ENCODE results near the gene ZKSCAN8. TPM values are rescaled to one million over a fixed set of nuclear protein-coding genes. Genes with fewer than 3 reads are reported as not detected.

ZKSCAN8 gene
- total and polyA plus RNA-seq, 2 donors (not counting 1 experiment from before 2014, with no cell fraction given): 10.9 to 52.8 TPM

DNA sequence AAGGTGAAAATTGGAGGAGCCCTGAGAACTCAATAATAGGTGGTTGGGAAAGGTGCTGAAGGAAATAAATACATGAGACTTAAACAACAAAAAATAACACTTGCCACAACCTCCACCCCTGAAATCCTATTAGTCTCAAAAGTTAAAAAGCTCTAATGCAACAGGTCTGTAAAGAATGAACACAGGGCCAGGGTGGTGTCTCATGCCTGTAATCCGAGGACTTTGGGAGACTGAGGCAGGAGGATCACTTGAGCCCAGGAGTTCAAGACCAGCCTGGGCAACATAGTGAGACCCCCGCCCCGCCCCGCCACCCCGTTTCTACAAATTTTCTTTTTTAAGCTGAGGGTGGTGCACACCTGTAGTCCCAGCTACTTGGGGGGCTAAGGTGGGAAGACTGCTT, 1.1 kb upstream of the ZKSCAN8 start:
- Mint-ChIP-seq H3K4me1 (peaks cover 59% of the 10 kb centered on the region), H3K27me3 (no peaks in the 10 kb centered on the region), H3K4me3 (peak overlapping the region; percentile 100), H3K27ac (peak overlapping the region; percentile 79), H3K9me3 (ENCODE audit: insufficient read depth) (no peaks in the 10 kb centered on the region)
- Histone ChIP-seq H3K4me2 (replicated peaks; ENCODE audit: low read depth, low read length, poor library complexity, severe bottlenecking) (peak overlapping the region; percentile 59), H3K36me3 (replicated peaks in 1 of 2; ENCODE audit: control extremely low read depth in 1 of 2, control insufficient read depth in 1 of 2, extremely low read depth in 1 of 2, insufficient read depth in 2 of 2, low read length in 1 of 2) (peaks cover 0 to 9% of the 10 kb centered on the region in 2 experiments), H2AFZ (ENCODE audit: insufficient read depth, low read depth, low read length, poor library complexity, severe bottlenecking) (peak overlapping the region; percentile 65), H3K79me2 (ENCODE audit: control insufficient read depth, insufficient read depth, low read length) (peaks cover 40% of the 10 kb centered on the region), H3K4me1 (ENCODE audit: control insufficient read depth in 2 of 2, insufficient read depth in 2 of 2, low read length in 2 of 2) (peaks cover 31 to 32% of the 10 kb centered on the region in 2 donors), H3K27ac (ENCODE audit: low read length in 2 of 2) (peak overlapping the region in 1 of 2 donors; percentile 35), H3K9ac (ENCODE audit: low read length) (peak overlapping the region; percentile 40), H3K4me3 (ENCODE audit: control extremely low read depth in 1 of 5, extremely low read depth in 1 of 5, insufficient read depth in 1 of 5, low read depth in 2 of 5, low read length in 4 of 5) (peak overlapping the region in 3 of 5 experiments; percentile 9 to 51 (median 44)), H3K9me3 (ENCODE audit: control extremely low read depth in 1 of 3, control insufficient read depth in 2 of 3, insufficient read depth in 1 of 3, low read length in 2 of 3) (no peaks in the 10 kb centered on the region), H3K27me3 (replicated peaks in 1 of 4; ENCODE audit: control extremely low read depth in 1 of 4, control insufficient read depth in 3 of 4, insufficient read depth in 4 of 4, low read length in 3 of 4) (no peaks in the 10 kb centered on the region), H4K20me1 (ENCODE audit: control insufficient read depth, insufficient read depth, low read length, poor library complexity, severe bottlenecking) (peaks cover 7% of the 10 kb centered on the region)
- WGBS (ENCODE audit: insufficient coverage): 80% methylated on average over 1 of the region's 5 CpGs
- no peak for DNase-seq
- no peak for ATAC-seq (ENCODE audit: low read depth)
- intact Hi-C loops (cut with micrococcal nuclease): loop anchor here (1.0 to 5.0 kb wide), 9 partner anchors 16 to 753 kb away; partner anchors contain the start of genes ZKSCAN4, ZNF391, ZSCAN16 and ZSCAN9
- no peak for TF ChIP-seq EZH2 (IDR thresholded peaks at IDR 0.05; ENCODE audit: borderline replicate concordance, insufficient read depth, low read depth, low read length, poor library complexity, severe bottlenecking)
- TF ChIP-seq, protein P1, sequence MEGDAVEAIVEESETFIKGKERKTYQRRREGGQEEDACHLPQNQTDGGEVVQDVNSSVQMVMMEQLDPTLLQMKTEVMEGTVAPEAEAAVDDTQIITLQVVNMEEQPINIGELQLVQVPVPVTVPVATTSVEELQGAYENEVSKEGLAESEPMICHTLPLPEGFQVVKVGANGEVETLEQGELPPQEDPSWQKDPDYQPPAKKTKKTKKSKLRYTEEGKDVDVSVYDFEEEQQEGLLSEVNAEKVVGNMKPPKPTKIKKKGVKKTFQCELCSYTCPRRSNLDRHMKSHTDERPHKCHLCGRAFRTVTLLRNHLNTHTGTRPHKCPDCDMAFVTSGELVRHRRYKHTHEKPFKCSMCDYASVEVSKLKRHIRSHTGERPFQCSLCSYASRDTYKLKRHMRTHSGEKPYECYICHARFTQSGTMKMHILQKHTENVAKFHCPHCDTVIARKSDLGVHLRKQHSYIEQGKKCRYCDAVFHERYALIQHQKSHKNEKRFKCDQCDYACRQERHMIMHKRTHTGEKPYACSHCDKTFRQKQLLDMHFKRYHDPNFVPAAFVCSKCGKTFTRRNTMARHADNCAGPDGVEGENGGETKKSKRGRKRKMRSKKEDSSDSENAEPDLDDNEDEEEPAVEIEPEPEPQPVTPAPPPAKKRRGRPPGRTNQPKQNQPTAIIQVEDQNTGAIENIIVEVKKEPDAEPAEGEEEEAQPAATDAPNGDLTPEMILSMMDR (IDR thresholded peaks at IDR 0.05): no peak
- ChIA-PET CTCF (interaction anchor here (1.0 to 8.1 kb wide), 8 partner anchors 13 to 1014 kb away, joined by 3 to 46 read pairs (median 4); partner anchors contain the start of gene ZSCAN16), POLR2A (interaction anchor here (0.6 to 2.9 kb wide), 4 partner anchors 16 to 126 kb away, joined by 3 to 16 read pairs (median 8); partner anchors contain the start of genes ZSCAN16 and ZSCAN26)

DNA sequence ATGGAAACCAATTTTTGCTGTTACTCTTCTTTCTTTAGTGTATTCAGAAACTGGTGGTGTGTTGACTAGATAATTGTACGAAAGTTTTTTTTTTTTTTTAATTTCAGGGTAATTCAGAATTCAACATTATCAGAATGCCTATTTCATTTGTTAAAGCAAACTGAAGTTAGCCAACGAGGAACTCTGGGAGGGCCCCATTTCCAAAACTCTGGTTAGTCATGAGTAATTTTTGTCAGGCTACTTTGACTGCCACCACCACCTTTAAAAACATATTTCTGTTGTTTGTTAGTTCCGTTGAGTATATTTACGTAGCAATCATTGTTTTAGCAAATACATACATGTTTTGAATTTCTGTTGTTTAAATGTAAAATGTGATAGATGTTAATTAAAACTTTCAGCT, 763 bp downstream of the ZKSCAN8 start:
- peak overlapping the region; percentile 80 for H3K9ac ChIP-seq (ENCODE audit: low read length)
- ATAC-seq (ENCODE audit: low read depth): no peak
- peak overlapping the region; percentile 78 for H3K4me2 ChIP-seq (replicated peaks; ENCODE audit: low read depth, low read length, poor library complexity, severe bottlenecking)
- no peaks in the 10 kb centered on the region for H3K27me3 ChIP-seq (replicated peaks in 1 of 4; ENCODE audit: control extremely low read depth in 1 of 4, control insufficient read depth in 3 of 4, insufficient read depth in 4 of 4, low read length in 3 of 4)
- peak overlapping the region; percentile 28 to 84 (median 73) for H3K4me3 ChIP-seq (ENCODE audit: control extremely low read depth in 1 of 5, extremely low read depth in 1 of 5, insufficient read depth in 1 of 5, low read depth in 2 of 5, low read length in 4 of 5)
- no CpG with 5 or more reads among the region's 4 CpGs for WGBS (ENCODE audit: insufficient coverage)
- H3K9me3 ChIP-seq (ENCODE audit: control extremely low read depth in 1 of 3, control insufficient read depth in 2 of 3, insufficient read depth in 1 of 3, low read length in 2 of 3): no peaks in the 10 kb centered on the region
- Mint-ChIP-seq H3K4me1 (peaks cover 45% of the 10 kb centered on the region), H3K4me3 (peak overlapping the region; percentile 100), H3K9me3 (ENCODE audit: insufficient read depth) (no peaks in the 10 kb centered on the region), H3K27ac (no peak overlapping the region), H3K27me3 (no peaks in the 10 kb centered on the region)
- POLR2A ChIA-PET: interaction anchor here (0.6 to 2.9 kb wide), 7 partner anchors 18 to 768 kb away, joined by 3 to 16 read pairs (median 8); partner anchors contain the start of genes ZKSCAN4, ZSCAN16 and ZSCAN26
- peaks cover 45% of the 10 kb centered on the region for H3K79me2 ChIP-seq (ENCODE audit: control insufficient read depth, insufficient read depth, low read length)
- H3K27ac ChIP-seq (ENCODE audit: low read length in 2 of 2): peak overlapping the region in 1 of 2 donors; percentile 75
- CTCF ChIA-PET: interaction anchor here (0.7 to 8.1 kb wide), 5 partner anchors 18 to 214 kb away, joined by 3 to 46 read pairs (median 8); partner anchors contain the start of genes ZKSCAN4 and ZSCAN16
- H3K4me1 ChIP-seq (ENCODE audit: control insufficient read depth in 2 of 2, insufficient read depth in 2 of 2, low read length in 2 of 2): peaks cover 22 to 25% of the 10 kb centered on the region in 2 donors
- no peak for DNase-seq
- H4K20me1 ChIP-seq (ENCODE audit: control insufficient read depth, insufficient read depth, low read length, poor library complexity, severe bottlenecking): peaks cover 8% of the 10 kb centered on the region
- intact Hi-C loops (cut with micrococcal nuclease): loop anchor here (2.0 to 5.0 kb wide), 3 partner anchors 18 to 755 kb away; partner anchors contain the start of gene ZNF391
- H2AFZ ChIP-seq (ENCODE audit: insufficient read depth, low read depth, low read length, poor library complexity, severe bottlenecking): peak overlapping the region; percentile 89
- TF ChIP-seq EZH2 (IDR thresholded peaks at IDR 0.05; ENCODE audit: borderline replicate concordance, insufficient read depth, low read depth, low read length, poor library complexity, severe bottlenecking): no peak
- TF ChIP-seq, protein P1 (IDR thresholded peaks at IDR 0.05): no peak
- H3K36me3 ChIP-seq (replicated peaks in 1 of 2; ENCODE audit: control extremely low read depth in 1 of 2, control insufficient read depth in 1 of 2, extremely low read depth in 1 of 2, insufficient read depth in 2 of 2, low read length in 1 of 2): peaks cover 0 to 14% of the 10 kb centered on the region in 2 experiments
